ENCODE measurements around the gene GLCCI1. TPM values are rescaled to one million over a fixed set of nuclear protein-coding genes. Genes with fewer than 3 reads are reported as not detected.

The GLCCI1 gene
- total and polyA plus RNA-seq, 2 of the 8 experiments (the other 6 are each of a cell fraction or from before 2014, with no cell fraction given), result 12.4 to 27.7 TPM

- no peak for TF ChIP-seq TCF12 (IDR thresholded peaks at IDR 0.05; ENCODE audit: low read depth, low read length)
- TF ChIP-seq SUZ12 (IDR thresholded peaks at IDR 0.05; ENCODE audit: low read length), result no peak
- TF ChIP-seq CBX8 (IDR thresholded peaks at IDR 0.05; ENCODE audit: borderline replicate concordance, low read depth, low read length), result no peak
- no peak for TF ChIP-seq SAP30 (IDR thresholded peaks at IDR 0.05; ENCODE audit: insufficient read depth, insufficient replicate concordance, low read length)
These were observed 84.2 kb downstream of the GLCCI1 start (continued) for GRCh38 chr7:8052824-8053223.
